Measurements from ENCODE around the gene CDK5RAP3. TPM values are rescaled to one million over a fixed set of nuclear protein-coding genes. Genes with fewer than 3 reads are reported as not detected.

Gene CDK5RAP3
- total RNA-seq, 1 experiment from 2014 or later: 149 TPM

- Mint-ChIP-seq H3K36me3 (ENCODE audit: insufficient read depth in 1 of 3, low read depth in 3 of 3) (peaks cover 0 to 11% (median 7%) of the 10 kb centered on the region in 3 experiments; a peak in 5 of 7 replicates), H3K9me3 (no peaks in the 10 kb centered on the region), H3K4me1 (peaks cover 9 to 13% of the 10 kb centered on the region in 2 experiments), H3K27me3 (ENCODE audit: low read depth) (peaks cover 15% of the 10 kb centered on the region; the same call in 1 of the 2 replicates), H3K4me3 (no peak overlapping the region), H3K27ac (no peak overlapping the region)
- Histone ChIP-seq H2AK5ac (ENCODE audit: insufficient read length, low read length) (no peak overlapping the region), H2AFZ (ENCODE audit: low read length) (no peak overlapping the region), H3K4me1 (ENCODE audit: insufficient read depth, low read length) (no peaks in the 10 kb centered on the region), H3K18ac (ENCODE audit: insufficient read length, low read depth, low read length) (no peak overlapping the region), H3K4me2 (ENCODE audit: insufficient read depth, insufficient read length, low read length) (no peak overlapping the region), H3K23me2 (ENCODE audit: insufficient read length, low read depth, low read length, poor library complexity, severe bottlenecking) (peaks cover 2% of the 10 kb centered on the region), H3K4ac (ENCODE audit: low read depth, low read length) (no peak overlapping the region), H4K5ac (ENCODE audit: insufficient read length, low read depth, low read length) (no peak overlapping the region), H3K9me3 (ENCODE audit: control insufficient read depth, low read depth, low read length) (no peaks in the 10 kb centered on the region), H2BK12ac (ENCODE audit: insufficient read length, low read depth, low read length) (no peak overlapping the region), H3K14ac (ENCODE audit: insufficient read depth, low read length) (no peak overlapping the region), H4K8ac (replicated peaks; ENCODE audit: insufficient read length, low read depth, low read length) (no peak overlapping the region), H4K20me1 (ENCODE audit: control insufficient read depth, insufficient read depth, insufficient read length) (no peaks in the 10 kb centered on the region), H3K23ac (ENCODE audit: insufficient read length, low read depth, low read length) (no peak overlapping the region), H3K79me2 (ENCODE audit: insufficient read depth, low read length) (no peaks in the 10 kb centered on the region), H3K79me1 (ENCODE audit: insufficient read depth, low read depth, low read length, poor library complexity, severe bottlenecking) (no peaks in the 10 kb centered on the region), H3K27me3 (ENCODE audit: insufficient read depth, low read length) (no peaks in the 10 kb centered on the region), H2BK20ac (ENCODE audit: low read depth, low read length, poor library complexity, severe bottlenecking) (no peak overlapping the region), H2BK5ac (ENCODE audit: insufficient read length, low read length) (no peak overlapping the region), H3K56ac (ENCODE audit: insufficient read length, low read depth, low read length) (no peak overlapping the region), H2BK120ac (ENCODE audit: low read depth, low read length, poor library complexity, severe bottlenecking) (no peak overlapping the region), H3T11ph (ENCODE audit: low read length) (no peak overlapping the region), H4K91ac (ENCODE audit: insufficient read length, low read depth, low read length) (no peak overlapping the region), H2BK15ac (ENCODE audit: low read depth, low read length) (no peak overlapping the region), H3K27ac (ENCODE audit: insufficient read length, low read depth, low read length) (no peak overlapping the region), H3K9ac (ENCODE audit: extremely low read depth, insufficient read length, low read length) (no peak overlapping the region)
- no peak for TF ChIP-seq CTCF (conservative IDR thresholded peaks at IDR 0.05)
- WGBS (ENCODE audit: extremely low coverage, insufficient read length, low lambda C conversion rate): no CpG with 5 or more reads among the region's 5 CpGs
- no peak for DNase-seq
Observed at GRCh38 chr17:47968836-47969235, 2.1 kb upstream of the CDK5RAP3 start.
